Hematopoietic multipotent progenitor cell (in vitro differentiated cells): ENCODE results near the gene PDE3B. TPM values are rescaled to one million over a fixed set of nuclear protein-coding genes. Genes with fewer than 3 reads are reported as not detected.
"Not testable (repeated sequence)": the region's sequence is repeated elsewhere in the genome, so short reads cannot be mapped to it uniquely, and the experiment has no call there.

Experiments used
- DNase-seq, 3 donors: peaks; one replicate each; pipeline ENCODE4 v3.0.0-alpha.2; 2011 to 2015; ENCODE audit warnings: low read depth in 2 of 3, low spot score in 2 of 3
- total RNA-seq: library from RNA; depleted of rRNA; stranded (reverse); fragments of >200 nt; gene quantifications from one replicate; pipeline ENCODE4 v1.2.3, GENCODE V29; 2012

The PDE3B gene
- 2.4 TPM for total RNA-seq

DNA sequence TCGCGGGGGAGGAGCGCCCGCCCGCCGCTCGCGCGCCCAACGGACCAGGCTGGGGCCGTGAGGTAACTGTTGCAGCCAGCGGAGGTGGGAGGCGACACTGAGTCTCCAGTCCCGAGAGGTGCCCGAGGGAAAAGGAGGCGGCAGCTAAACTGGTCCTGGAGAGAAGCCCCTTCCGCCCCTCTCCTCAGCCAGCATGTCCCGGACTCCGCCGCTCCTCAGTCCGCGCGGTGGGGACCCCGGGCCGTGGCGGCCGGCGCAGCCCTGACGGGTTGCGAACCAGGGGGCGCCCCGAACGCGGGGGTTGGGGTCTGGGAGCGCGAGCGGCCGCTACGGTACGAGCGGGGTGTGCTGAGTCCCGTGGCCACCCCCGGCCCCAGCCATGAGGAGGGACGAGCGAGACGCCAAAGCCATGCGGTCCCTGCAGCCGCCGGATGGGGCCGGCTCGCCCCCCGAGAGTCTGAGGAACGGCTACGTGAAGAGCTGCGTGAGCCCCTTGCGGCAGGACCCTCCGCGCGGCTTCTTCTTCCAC, at the start of gene PDE3B:
PDE3B (plus strand) TSS at position 108 of the 529 bp plus-strand sequence; CDS start at position 380, 272 bp downstream.
- peak in 2 of 3 donors; percentile 40 to 49 for DNase-seq

DNA sequence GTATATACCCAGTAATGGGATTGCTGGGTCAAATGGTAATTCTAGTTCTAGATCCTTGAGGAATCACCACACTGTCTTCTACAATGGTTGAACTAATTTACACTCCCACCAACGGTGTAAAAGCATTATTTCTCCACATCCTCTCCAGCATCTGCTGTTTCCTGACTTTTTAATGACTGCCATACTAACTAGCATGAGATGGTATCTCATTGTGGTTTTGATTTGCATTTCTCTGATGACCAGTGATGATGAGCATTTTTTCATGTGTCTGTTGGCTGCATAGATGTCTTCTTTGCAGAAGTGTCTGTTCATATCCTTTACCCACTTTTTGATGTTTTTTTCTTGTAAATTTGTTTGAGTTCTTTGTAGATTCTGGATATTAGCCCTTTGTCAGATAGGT, 48.3 kb upstream of the PDE3B start:
- not testable (repeated sequence) for DNase-seq

GRCh38 chr11:14607713-14608112, 35.9 kb upstream of the PDE3B start:
- no peak for DNase-seq

DNA sequence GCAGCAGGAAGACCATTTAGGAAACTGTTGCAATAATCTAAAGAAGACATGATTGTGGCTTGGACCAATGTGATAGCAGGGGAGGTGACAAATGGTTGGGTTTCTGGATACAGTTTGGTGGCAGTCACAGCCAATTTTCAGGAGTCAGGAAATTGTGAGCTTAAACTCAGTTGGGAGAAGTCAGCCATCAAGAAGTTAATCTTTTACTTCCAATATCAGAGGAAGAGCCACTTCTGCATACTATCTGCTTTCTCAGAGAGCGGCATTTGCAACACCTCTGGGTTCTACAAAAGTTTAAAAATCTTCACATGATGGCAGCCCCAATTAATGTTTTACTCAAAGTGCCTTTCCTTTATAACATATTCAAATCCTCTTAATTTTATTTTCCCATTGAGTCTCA, 33.7 kb upstream of the PDE3B start:
- DNase-seq: no peak

- DNase-seq: peak in 1 of 3 donors; percentile 11
Observed at GRCh38 chr11:14611939-14612338, 31.7 kb upstream of the PDE3B start.

DNA sequence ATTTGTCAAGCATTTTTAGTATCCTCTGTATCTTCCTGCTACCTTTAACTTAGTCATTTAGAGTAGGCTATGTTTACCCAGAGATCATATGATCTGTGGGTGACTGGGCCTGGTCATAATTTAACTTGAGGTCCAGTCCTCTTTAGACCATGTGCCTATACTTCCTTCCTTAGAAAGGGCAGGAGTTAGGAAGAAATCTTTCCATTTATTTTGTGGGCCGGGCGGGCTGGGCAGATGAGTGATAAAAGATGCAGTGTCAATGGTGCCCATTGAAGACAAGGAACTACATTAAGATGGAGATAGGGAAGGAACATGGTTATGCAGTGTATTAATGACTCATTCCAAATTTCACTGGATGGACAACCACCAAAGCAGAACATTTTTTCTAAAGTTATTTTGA, 30.9 kb upstream of the PDE3B start:
- DNase-seq: no peak

DNA sequence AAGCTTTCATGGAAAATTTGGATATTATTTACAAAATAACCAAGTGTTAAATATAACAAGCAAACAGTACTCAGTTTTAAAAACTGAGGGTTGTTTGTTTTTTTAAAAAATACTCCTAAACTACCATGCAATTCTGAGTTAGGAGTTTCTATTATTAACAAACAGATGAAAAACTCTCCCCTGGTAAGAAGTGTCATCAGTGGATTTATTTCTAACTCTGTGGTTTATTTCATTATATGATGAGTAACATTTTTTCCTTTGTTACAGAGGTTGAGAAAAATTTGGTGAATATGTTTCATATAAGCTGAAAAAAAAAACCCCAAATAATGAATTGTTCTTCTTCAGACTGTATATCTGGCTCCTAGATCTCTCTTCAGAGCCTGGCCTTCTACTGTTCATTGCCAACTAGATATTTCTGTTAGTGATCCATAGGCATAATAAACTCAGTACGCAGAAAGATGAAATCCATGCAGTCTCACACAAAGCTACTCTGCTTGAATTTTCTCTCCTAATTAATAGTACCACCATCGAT, 29.4 kb upstream of the PDE3B start:
- DNase-seq: no peak

GRCh38 chr11:14617241-14618027, 26.2 kb upstream of the PDE3B start:
- DNase-seq: no peak

- DNase-seq: no peak
Observed at GRCh38 chr11:14618060-14618459, 25.5 kb upstream of the PDE3B start.

- no peak for DNase-seq
Observed at GRCh38 chr11:14619603-14620531, 23.7 kb upstream of the PDE3B start.

- DNase-seq: no peak
Observed at GRCh38 chr11:14622223-14622954, 21.2 kb upstream of the PDE3B start.

GRCh38 chr11:14623036-14623435, 20.6 kb upstream of the PDE3B start:
- DNase-seq: no peak

- peak in 1 of 3 donors; percentile 76 for DNase-seq
Observed at GRCh38 chr11:14625586-14626205, 17.9 kb upstream of the PDE3B start.

GRCh38 chr11:14626650-14627049, 17.0 kb upstream of the PDE3B start:
- no peak for DNase-seq

DNA sequence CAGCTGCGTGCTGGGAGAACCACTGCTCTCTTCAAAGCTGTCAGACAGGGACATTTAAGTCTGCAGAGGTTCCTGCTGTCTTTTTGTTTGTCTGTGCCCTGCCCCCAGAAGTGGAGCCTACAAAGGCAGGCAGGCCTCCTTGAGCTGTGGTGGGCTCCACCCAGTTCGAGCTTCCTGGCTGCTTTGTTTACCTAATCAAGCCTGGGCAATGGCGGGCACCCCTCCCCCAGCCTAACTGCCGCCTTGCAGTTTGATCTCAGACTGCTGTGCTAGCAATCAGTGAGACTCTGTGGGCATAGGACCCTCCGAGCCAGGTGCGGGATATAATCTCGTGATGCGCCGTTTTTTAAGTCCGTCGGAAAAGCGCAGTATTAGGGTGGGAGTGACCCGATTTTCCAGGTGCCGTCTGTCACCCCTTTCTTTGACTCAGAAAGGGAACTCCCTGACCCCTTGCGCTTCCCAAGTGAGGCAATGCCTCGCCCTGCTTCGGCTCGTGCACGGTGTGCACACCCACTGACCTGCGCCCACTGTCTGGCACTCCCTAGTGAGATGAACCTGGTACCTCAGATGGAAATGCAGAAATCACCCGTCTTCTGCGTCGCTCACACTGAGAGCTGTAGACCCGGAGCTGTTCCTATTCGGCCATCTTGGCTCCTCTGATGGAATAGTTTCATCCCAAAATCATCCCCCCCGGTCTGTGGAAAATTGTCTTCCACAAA, 9.9 kb upstream of the PDE3B start:
- DNase-seq: not testable (repeated sequence)

DNA sequence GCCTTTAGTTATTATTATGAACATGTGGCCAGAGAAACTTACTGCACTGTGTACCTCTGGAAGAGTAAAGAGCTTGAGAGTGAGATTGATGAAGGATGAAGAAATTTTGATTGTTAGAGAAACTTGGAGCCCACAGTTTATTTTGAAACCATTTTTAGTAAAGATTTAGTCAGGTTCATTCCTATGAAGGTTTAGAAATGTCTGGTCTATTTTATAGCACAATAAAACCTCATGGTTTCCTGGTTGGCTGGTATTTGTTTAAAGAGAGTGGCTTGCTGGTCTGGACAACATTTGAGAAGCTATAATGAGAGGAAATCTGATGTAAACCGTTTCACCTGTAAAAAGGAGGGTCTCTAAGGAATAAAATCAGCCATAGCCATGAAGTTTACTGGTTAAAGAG, 8.8 kb upstream of the PDE3B start:
- no peak for DNase-seq

- no peak for DNase-seq
Observed at GRCh38 chr11:14635546-14635945, 8.1 kb upstream of the PDE3B start.

DNA sequence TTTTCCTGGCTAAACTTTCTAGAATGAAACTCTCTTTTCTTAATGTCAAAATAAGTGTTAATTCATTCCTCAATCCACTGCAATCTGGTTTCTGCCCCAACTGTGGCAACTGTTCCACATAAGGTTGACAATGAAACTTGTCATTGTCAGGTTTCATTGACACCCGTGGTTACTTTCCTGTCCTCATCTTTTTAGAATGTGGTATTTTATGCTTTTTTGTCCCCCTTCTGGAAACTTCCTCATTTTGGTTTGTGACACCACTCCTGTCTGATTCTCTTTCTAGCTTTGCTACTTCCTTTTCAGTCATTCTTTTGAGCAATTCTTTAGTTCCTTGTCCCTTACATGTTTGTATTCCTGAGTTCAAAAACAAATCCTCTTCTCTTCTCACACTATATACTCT, 7.5 kb upstream of the PDE3B start:
- peak in 1 of 3 donors; percentile 82 for DNase-seq

DNA sequence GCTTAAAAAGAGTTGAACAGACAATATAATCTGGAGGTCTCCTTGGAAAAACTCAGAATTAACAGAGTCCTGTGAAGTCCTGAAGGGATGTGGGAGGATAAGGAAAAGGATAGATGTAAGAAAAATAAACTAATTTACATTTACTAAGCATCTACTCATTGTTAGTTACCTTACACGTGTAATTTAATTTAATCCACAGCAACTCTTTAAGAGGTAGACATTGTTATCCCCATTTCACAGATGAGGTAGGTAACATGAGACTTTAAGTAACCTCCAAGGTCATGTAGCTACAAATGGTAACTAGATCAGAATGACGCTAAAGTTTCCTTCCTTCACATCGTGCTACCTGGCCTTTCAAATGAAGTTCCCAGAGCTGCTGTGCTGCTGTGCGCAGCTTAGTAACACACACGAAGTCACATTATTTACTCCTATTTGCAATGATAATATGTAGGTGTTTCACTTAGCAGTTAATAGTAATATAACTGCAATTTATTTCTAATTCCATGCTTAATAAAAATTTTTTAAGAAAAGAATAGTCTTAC, 5.7 kb upstream of the PDE3B start:
- DNase-seq: no peak
